SKM-1 treated with dmso at 0.1 percent for 144 hours (cell line): ENCODE results near the gene IQCE.
A peak's percentile ranks its signal among the peaks of the same experiment; 100 is the strongest.
"Not testable (repeated sequence)": the region's sequence is repeated elsewhere in the genome, so short reads cannot be mapped to it uniquely, and the experiment has no call there.

Experiments
- DNase-seq: peaks from one replicate; lab custom pipeline; 2025; ENCODE audit not compliant: unreplicated experiment; lab: John Stamatoyannopoulos, UW

Gene IQCE

DNA sequence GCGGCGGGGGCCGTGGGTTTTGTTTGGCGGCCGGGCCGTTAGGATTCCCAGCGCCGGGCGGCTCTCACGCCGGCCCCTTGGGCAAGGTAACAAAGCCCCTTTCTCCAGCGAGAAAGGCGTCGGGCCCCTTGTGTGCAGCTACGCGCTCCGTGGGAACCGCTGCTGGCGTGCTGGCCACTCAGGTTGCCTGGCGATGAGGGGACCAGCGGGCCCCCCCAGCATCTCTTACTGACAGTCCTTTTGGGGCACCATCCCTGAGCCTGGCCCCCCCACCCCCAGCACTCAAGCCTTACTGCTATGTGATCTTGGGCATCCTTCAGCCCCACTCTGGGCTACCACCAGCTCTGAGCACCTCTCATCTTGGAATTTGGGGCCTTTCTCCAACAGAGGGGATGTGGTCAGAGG lies 37.4 kb upstream of the IQCE start:
- no peak for DNase-seq

DNA sequence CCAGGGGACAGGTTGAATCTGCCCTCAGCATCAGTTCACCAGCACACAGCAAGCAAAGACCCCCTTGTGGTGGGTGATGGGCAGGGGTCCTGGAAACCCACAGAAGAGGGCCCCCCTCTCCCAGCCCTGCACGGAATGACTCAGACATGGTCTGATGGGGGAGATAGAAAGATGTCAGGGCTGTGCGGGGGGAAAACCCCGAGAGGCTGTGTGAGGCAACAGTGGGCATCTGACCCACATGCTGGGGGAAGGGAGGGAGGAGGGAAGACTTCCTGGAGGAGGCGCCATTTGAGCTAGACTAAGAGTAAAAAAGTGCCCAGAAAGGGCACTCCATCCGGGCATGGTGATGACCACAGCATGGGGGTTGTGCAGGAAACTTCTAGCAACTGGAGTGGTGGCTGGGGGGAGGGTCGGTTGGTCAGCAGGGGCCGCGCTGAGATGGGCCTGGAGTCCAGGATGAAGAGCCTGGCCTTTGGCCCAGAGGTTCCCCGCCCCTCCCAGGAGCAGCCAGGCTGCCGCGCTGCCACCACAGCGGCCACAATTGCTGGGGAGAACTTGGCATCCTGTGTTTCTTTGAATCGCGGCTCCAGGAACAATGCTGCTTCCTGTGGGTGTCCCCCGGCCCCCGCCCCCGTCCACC lies 36.7 kb upstream of the IQCE start:
- no peak for DNase-seq

DNA sequence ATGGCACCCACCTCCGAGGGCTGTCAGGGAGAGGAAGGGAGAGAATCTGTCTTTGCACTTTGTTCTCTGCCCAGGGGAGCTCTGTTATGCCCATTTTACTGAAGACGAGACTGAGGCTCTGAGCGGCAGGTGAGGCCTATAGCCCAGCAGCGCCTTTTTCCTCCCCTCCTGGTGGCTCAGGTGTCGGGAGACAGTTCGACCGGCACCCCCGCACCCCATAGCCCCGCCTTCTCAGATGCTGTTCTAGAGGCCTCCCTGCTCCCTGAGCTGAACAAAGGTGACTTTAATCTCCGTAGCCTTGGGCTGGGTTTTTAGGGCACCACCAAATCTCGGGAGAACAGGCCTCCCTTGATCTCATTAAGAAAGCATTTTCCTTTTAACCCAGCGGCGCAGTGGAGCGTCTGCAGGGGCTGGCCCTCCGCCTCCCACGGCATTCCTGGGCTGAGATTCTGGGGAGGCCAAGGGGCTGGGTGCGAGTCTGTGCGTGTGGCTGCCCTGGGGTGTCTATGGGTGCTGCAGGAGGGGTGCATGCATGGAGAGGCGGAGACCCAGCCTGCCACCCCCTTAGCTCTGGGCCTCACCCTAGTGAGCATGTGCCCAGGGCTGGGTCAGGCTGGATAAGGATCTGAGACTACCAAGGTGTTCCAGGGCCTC lies 35.9 kb upstream of the IQCE start:
- DNase-seq, result no peak

DNA sequence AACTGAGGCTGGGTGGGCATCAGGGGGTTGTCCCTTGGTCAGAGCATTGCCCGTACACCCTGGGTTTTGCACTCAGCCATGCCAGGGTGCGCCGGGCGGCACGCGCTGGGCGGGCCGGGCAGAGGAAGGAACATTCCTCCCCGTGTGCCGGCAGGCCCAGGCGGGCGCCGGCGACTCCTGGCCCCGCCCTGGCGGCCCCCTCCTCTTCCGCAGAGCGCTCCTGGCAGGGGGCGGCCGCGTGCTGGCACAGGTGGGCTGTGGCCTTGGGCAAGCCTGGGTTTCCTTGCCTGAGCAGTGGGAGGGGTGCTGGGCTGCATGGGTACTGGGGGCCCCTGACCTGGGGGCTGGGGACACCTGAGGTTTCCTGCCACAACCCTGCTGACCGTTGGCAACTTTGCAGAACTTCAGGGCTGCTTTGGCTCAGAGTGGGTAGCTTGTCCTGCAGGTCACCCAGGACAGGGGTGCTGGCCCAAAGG lies 35.3 kb upstream of the IQCE start:
- no peak for DNase-seq

DNA sequence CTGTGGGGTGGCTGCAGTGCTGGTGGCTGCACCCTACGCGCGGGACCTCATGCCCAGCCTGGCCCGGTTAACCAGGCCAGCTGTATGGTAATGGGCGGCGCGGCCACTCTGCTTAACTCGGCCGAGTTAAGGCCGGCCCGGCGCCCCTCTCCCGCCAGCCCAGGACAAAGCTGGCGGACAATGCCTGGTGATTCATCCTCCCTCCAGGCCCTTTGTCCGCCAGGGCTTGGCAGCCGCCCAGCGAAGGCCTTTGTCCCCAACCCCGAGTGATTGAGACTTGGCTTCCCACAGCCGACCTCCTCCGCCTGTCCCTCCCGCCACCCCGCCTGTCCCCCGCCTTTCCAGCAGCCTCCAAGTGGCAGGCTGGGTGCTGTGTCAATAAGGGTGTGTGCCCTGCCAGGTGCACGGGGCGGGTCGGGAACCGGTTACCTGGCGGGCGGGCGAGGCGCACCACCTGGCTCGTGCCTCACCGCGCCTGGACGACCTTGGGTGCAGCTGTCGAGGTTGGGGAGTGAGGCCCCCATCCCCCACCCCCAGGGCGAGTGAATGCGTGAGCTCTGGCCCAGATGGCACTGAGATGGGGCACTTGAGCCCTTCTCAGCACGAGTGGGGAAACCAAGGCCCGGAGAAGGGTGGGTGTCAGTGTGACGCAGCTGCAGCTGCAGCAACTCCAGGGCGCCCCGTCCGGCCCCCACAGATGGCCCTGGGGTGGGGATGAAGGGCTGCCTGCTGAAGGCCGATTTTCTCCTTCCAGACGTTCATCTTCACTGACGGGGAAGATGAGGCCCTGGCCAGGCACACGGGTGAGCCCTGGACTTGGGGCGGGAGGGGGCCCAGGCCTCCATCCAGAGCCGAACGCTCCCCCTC lies 34.6 kb upstream of the IQCE start:
- no peak for DNase-seq

DNA sequence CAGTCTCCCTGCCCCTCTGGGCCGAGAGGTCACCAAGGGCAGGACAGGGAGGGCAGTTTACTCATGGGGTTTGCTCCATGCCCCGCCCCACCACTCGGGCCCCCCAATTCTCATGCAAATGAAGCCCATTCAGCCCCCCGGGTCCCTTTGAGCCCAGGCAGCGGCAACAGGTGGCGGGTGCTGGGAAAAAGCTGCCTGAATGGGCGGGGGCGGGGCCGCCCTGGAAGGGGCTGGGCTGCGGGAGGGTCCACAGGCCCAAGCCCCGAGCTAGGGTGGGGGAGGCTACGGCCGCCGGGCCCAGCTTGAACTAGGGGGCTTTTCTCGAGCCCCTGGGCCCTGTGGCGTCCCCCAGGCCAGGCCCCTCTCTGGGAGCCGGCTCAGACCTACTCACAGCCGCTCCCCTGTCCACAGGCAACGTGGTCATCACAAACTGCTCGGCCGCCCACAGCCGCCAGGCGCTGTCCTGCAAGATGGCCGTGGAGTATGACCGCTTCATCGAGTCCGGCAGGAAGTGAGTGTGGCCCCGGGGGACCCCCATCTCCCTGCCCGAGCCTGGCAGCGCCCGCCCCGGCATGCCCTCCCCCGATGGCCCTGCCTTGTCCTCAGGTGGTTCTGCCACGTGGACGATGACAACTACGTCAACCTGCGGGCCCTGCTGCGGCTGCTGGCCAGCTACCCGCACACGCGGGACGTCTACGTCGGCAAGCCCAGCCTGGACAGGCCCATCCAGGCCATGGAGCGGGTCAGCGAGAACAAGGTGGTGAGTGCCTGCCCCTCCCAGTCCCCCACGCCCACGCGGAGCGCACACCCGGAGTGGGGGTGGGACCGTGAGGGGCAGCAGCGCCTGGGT lies 33.7 kb upstream of the IQCE start:
- DNase-seq, result no peak

DNA sequence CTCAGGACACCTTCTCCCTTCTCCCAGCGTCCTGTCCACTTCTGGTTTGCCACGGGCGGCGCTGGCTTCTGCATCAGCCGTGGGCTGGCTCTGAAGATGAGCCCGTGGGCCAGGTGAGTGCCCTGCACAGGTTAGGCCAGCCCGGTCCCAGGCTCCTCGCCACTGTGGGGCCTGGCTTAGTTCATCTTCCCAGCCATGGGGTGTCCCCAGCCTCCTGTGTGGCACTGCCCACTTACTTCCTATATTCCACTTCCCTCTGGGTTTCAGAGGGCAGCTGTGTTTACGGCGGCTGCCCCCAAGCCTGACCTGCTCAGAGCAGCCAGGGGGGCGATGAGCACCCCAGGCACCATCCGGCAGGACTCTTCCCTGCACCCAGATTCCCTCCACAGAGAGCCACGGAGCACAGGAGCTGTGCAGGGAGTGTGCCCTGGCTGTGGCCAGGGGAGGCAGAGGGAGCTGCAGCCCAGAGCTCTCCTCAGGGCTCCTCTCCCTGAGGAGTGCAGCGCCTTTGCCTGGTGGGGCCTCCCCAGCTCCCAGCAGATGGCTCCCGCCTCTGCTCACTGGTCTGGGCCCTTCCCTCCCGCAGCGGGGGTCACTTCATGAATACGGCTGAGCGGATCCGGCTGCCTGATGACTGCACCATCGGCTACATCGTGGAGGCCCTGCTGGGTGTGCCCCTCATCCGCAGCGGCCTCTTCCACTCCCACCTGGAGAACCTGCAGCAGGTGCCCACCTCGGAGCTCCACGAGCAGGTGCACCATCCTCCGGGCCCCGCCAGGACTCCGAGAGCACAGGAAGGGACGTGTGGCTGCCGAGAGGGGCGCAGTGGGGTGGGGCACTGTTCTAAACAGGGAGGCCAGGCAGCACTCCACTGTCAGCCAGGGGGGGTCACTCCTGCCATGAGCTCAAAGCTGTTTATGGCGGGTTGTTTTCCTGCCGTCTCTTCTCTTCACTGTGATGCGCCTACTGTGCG lies 32.8 kb upstream of the IQCE start:
- DNase-seq, result no peak

DNA sequence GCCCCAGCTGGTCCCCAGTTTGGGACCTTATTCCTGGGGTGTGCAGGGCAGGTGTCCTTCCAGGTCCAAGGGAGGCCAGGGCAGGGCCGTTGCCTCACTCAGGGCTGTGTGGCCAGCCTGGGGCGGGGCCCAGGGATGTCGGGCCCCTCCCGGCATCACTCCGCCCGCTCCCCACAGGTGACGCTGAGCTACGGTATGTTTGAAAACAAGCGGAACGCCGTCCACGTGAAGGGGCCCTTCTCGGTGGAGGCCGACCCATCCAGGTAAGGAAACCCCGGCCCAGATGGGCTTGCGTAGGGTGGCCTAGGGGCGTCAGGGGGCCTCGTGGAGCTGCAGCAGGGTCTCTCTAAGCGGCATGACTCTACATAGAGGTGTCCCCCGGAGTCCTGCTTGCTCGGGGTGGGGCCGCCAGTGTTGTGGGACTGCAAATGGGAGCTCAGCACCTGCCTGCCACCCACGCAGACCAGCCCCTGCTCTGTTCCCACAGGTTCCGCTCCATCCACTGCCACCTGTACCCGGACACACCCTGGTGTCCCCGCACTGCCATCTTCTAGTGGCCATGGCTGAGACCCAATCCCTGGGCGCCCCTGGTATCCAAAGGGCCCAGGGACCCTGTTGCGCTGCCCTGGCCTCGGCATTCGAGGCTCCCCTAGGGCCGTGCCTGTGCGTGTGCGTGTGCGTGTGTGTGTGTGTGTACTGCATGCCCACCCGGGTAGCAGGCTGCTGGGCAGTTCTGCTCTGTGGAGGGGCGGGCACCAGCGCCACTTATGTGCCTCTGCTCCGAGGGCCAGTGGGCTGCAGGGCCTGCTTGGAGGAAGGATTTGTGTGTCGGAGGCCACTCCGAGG lies 31.9 kb upstream of the IQCE start:
- no peak for DNase-seq

DNA sequence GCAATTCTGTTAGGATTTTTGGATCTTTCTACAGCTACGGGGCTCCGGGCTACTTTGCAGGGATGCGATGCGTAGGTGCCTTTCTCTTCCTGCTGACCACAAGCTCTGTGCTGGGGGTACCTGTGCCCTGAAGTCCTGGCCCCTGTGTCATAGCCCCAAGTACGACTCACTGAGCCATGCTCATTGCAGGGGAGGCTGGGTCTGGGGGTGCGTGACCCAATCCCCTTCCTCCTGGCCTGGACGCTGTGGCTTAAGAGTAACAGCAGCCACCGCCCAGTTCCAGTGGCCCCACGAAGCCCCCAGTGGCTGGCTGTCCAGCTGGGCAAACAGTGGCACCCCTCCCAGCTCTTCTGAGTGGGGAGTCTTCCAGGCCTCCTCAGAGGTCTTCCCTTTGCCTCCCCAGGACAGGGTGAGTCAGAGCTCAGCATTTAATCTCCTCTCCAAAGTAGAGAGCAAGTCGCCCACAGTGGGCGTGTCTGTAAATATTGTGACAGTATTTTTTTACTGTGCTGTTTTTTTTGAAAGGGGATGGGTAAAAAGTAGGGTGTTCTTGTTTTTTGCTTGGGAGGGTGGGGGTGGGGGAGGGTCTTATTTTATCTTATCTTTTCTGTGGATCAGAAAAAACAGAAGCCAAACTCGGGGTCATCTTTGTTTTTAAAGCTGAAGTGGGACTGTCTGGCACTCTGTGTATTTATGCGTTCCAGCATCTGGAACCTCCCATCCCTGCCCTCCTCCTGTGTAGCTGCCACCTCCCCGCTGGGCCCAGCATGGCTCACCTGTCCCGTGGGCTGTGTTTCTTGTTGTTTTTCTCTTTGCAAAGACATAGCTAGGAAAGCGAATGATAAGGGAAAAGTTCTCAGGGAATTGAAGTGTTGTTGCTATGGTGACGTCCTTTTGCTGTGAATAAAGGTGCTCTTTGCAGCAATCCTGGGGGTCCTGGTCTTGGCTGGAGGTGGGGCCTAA lies 31.0 kb upstream of the IQCE start:
- no peak for DNase-seq

DNA sequence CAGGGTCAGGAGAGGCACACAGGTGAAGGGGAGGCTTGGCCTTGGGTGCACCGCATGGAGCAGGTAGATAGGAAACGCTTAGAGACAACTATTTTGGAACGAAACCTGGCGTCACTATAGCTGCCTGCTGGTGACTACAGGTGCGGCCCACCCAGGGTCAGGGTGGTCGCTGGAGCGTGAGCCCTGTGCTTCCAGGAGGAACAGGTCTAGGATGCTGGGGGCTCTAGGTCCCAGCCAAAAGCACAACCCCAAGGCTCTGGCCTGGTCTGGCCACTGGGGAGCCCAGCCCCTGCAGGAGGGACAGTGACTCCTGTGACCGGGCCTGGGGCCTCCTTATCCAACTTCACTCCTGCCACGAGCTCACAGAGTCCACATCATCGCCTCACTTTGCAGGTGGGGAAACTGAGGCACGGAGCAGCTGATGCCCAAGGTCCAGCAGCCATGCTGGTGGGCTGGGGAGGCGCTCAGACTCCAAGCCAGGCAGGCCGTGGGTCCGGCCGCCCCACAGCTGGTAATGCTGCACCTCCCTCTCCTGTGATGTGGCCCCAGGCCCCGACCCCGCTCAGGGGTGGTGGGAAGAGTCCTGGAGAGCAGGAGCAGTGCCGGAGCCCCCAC lies 30.2 kb upstream of the IQCE start:
- DNase-seq, result no peak

DNA sequence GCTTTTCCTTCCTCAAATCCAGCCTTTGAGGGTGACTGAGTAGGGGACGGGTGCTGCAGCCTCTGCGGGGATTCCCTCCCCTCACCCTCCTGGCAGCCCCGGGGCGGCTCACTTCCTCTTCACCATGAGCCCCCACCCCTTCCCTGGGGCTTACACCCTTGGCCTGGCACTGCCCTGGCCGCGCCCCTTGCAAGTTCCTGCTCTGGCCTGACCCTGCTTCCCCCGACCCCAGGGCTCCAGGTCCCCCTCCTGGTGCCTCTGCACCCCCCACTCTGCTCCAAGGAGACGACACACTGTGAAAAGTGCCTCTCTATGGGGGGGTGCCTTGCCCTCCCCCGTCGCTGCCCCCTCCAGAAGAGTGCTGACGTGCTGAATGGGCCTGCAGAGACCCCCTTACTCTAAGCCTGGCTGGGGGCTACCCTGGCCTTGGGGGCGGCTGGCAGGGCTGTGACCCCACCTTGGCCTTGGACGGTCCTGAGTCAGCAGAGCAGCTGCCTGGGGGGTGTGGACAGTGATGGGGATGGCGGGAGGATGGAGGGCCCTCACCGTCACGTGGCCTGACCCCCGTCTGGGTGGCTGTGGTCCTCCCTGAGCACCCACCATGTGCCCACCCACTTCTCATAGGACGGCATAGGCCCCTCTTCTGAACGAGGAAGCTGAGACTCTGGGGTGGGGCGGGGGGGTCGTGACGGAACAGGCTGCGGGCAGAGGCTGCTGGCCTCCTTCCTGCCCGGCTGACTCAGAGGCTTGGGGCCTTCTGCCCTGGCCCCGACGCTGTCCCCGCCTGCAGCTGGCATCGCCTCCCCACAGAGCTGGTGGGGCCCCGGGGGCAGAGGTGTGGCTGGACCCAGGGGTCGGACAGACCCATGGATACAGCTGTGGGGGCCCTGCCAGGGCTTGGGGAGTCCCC lies 29.4 kb upstream of the IQCE start:
- peak; percentile 94 for DNase-seq

DNA sequence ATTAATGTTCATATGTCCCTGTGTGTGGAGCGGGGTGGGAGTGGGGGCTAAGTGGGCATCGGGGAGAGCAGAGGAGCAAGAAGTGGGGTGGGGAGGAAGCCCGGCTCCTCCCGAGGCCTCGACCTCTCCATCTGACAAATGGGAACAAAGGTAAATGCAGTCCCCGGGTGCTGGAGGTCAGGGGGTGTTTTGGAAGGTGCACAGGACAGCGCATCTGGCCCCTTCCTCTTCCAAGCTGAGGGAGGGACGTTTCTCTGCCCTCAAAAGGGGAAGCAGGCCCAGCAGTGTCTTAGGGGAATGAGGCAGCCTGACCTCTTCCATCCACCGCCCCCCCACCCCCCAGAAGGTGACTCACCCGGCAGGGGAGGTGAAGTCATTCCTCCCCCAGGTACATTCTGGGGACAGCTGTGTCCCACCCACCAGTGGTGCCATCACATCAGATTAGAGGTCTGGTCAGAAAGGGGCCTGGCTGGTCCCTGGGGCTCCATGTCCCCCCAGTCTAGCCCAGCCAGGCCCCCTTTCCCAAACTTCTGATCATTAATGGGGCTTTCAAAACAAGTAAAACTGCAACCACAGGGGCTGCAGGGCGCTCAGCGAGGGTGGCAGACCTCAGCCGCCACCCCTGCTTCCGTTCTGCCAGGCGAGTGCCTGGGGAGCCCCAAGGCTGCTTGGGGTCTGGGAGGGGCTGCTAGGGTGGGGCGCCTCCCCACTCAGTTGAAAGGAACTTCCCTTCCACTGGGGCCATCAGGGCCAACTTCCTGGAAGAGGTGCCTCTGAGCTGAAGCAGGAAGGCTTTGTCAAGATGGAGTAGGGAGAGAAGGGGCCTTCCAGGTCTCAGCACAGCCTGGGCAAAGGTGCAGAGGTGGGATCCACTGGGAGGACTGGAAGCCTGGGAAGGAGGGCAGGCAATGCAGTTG lies 28.4 kb upstream of the IQCE start:
- DNase-seq, result peak; percentile 91

DNA sequence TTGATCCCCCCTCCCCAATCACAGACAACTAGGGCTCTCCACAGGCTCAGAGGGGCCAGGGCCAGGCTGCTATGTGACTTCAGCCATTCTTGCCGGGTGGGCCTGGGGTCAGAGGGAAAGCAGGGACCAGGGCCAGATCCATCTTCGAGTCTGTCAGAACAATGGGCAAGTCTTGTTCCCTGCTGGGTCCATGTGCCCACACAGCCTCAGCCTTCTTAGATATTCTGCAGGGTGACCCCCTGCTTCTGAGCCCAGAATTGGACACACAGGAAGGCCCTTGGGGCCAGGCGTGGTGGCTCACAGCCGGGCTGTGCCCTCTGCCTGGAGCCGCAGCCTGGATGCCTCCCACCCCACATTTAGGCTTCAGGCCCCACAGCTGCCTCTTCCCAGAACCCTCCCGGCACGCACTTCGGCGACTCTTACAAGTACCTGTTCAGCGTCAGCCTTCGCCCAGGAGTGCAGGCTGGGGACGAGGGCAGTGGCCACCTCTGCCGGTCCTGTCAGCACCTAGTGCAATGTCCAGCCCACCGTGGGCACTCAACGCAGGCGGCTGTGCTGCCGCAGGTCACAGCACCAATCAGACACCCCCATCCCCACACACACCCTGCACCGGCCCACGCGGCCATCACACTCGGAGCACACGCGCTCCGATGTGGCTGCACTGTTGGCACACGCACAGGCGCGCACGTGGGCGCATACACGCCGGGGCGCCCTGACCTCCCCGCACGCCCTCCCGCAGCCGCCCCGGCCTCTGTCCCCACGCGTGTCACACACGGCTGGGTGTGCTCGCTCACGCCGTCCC lies 27.6 kb upstream of the IQCE start:
- not testable (repeated sequence) for DNase-seq

DNA sequence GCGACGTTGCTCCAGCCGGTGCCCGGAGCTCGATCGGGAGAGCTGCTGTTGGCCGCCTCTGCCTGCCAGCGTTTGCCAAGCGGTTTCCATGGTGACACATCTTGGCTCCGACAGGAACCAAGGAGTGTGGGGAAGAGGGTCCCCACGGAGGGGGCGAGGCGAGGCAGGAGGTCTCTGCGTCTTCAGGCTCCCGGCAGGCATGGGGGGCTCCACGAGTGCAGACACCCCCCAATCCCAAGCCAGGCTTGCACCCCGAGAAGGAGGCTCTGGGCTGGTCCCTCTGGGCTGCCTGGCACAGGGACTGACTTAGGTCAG lies 27.0 kb upstream of the IQCE start:
- not testable (repeated sequence) for DNase-seq
